Upper lobe of left lung (tissue), 4 donors: ENCODE results near the gene NFIB.

Experiments used
- EP300 ChIP-seq, 4 donors: sonication (generic); formaldehyde crosslinking; IDR thresholded peaks; one replicate each; pipeline ENCODE4 v1.5.1; 2017; ENCODE audit warnings: antibody characterized with exemption in 4 of 4, control low read depth in 2 of 4
- POLR2A ChIP-seq, 4 donors: fragments of 450-650 bp; IDR thresholded peaks; one replicate each; pipeline ENCODE4 v1.5.1; 2016 to 2017; ENCODE audit warnings: antibody characterized with exemption in 4 of 4, mild to moderate bottlenecking in 2 of 4
- TF ChIP-seq, protein P1 (sequence below), 6 experiments: fragments of 450-650 bp in 4 of 6; fragments of 200-600 bp in 2 of 6; sonication (generic) in 2 of 6; IDR thresholded peaks; one replicate each; pipeline ENCODE4 v1.5.1; 2016 to 2019; ENCODE audit warnings: antibody characterized with exemption in 6 of 6

DNA sequence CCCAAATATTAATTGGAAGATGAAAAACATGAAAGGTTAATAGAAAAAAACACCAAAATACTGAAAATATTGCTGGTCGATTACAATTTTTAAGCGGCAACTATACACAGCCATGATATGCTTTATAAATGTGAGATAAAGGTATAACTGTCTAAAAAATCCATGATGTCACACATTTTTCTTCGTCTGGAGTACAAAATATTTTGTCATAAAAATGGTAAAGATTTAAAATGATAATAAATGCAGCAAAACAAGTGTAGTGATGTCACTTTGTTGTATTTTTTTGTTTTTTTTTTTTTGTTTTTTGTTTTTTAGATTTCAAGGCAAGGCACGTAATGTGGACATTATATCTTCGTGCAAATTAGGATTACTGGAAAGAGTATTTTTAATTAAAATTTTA, 227.4 kb downstream of the NFIB start:
- TF ChIP-seq, protein P1, sequence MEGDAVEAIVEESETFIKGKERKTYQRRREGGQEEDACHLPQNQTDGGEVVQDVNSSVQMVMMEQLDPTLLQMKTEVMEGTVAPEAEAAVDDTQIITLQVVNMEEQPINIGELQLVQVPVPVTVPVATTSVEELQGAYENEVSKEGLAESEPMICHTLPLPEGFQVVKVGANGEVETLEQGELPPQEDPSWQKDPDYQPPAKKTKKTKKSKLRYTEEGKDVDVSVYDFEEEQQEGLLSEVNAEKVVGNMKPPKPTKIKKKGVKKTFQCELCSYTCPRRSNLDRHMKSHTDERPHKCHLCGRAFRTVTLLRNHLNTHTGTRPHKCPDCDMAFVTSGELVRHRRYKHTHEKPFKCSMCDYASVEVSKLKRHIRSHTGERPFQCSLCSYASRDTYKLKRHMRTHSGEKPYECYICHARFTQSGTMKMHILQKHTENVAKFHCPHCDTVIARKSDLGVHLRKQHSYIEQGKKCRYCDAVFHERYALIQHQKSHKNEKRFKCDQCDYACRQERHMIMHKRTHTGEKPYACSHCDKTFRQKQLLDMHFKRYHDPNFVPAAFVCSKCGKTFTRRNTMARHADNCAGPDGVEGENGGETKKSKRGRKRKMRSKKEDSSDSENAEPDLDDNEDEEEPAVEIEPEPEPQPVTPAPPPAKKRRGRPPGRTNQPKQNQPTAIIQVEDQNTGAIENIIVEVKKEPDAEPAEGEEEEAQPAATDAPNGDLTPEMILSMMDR (IDR thresholded peaks at IDR 0.05), result no peak
- TF ChIP-seq POLR2A (IDR thresholded peaks at IDR 0.05) (no peak), EP300 (IDR thresholded peaks at IDR 0.05) (no peak)
